Measurements from ENCODE around the gene FAM170B.

The FAM170B gene

GRCh38 chr10:49149881-49150280 is 16.1 kb upstream of the FAM170B start:
- Histone ChIP-seq H3K9ac (ENCODE audit: low read length) (no peak overlapping the region), H3K4me3 (ENCODE audit: low read depth, low read length) (no peak overlapping the region), H3K27ac (ENCODE audit: low read depth, low read length) (no peak overlapping the region), H3K27me3 (ENCODE audit: control insufficient read depth, insufficient read depth, low read length) (no peaks in the 10 kb centered on the region), H3K9me3 (ENCODE audit: control insufficient read depth, insufficient read depth, low read depth, low read length) (peaks cover 3% of the 10 kb centered on the region; the same call in 1 of the 2 replicates), H3K4me1 (ENCODE audit: control insufficient read depth, insufficient read depth, low read length) (no peaks in the 10 kb centered on the region), H3K36me3 (ENCODE audit: control insufficient read depth, insufficient read depth, low read length) (no peaks in the 10 kb centered on the region)

- no peak overlapping the region for H3K27ac ChIP-seq (ENCODE audit: low read depth, low read length)
- H3K36me3 ChIP-seq (ENCODE audit: control insufficient read depth, insufficient read depth, low read length) = no peaks in the 10 kb centered on the region
- no peak overlapping the region for H3K4me3 ChIP-seq (ENCODE audit: low read depth, low read length)
- H3K4me1 ChIP-seq (ENCODE audit: control insufficient read depth, insufficient read depth, low read length) = peaks cover 20% of the 10 kb centered on the region; the same call in 1 of the 2 replicates
- H3K27me3 ChIP-seq (ENCODE audit: control insufficient read depth, insufficient read depth, low read length) = no peaks in the 10 kb centered on the region
- no peak overlapping the region for H3K9ac ChIP-seq (ENCODE audit: low read length)
- H3K9me3 ChIP-seq (ENCODE audit: control insufficient read depth, insufficient read depth, low read depth, low read length) = peaks cover 3% of the 10 kb centered on the region; the same call in 1 of the 2 replicates
Measured at GRCh38 chr10:49144058-49144720, 10.4 kb upstream of the FAM170B start.

- peaks cover 20% of the 10 kb centered on the region; the same call in 1 of the 2 replicates for H3K4me1 ChIP-seq (ENCODE audit: control insufficient read depth, insufficient read depth, low read length)
- no peak overlapping the region for H3K9ac ChIP-seq (ENCODE audit: low read length)
- peak overlapping the region; percentile 64; the same call in 1 of the 2 replicates for H3K27ac ChIP-seq (ENCODE audit: low read depth, low read length)
- H3K4me3 ChIP-seq (ENCODE audit: low read depth, low read length) = no peak overlapping the region
- H3K27me3 ChIP-seq (ENCODE audit: control insufficient read depth, insufficient read depth, low read length) = no peaks in the 10 kb centered on the region
- H3K9me3 ChIP-seq (ENCODE audit: control insufficient read depth, insufficient read depth, low read depth, low read length) = peaks cover 3% of the 10 kb centered on the region; the same call in 1 of the 2 replicates
- H3K36me3 ChIP-seq (ENCODE audit: control insufficient read depth, insufficient read depth, low read length) = no peaks in the 10 kb centered on the region
Measured at GRCh38 chr10:49143249-49143648, 9.4 kb upstream of the FAM170B start.

GRCh38 chr10:49141541-49142332 is 7.9 kb upstream of the FAM170B start:
- Histone ChIP-seq H3K4me1 (ENCODE audit: control insufficient read depth, insufficient read depth, low read length) (peaks cover 20% of the 10 kb centered on the region; the same call in 1 of the 2 replicates), H3K27ac (ENCODE audit: low read depth, low read length) (no peak overlapping the region), H3K9me3 (ENCODE audit: control insufficient read depth, insufficient read depth, low read depth, low read length) (peaks cover 5% of the 10 kb centered on the region; the same call in 1 of the 2 replicates), H3K27me3 (ENCODE audit: control insufficient read depth, insufficient read depth, low read length) (no peaks in the 10 kb centered on the region), H3K4me3 (ENCODE audit: low read depth, low read length) (no peak overlapping the region), H3K9ac (ENCODE audit: low read length) (no peak overlapping the region), H3K36me3 (ENCODE audit: control insufficient read depth, insufficient read depth, low read length) (no peaks in the 10 kb centered on the region)

- Histone ChIP-seq H3K4me3 (ENCODE audit: low read depth, low read length) (no peak overlapping the region), H3K4me1 (ENCODE audit: control insufficient read depth, insufficient read depth, low read length) (peaks cover 20% of the 10 kb centered on the region; the same call in 1 of the 2 replicates), H3K27me3 (ENCODE audit: control insufficient read depth, insufficient read depth, low read length) (no peaks in the 10 kb centered on the region), H3K9me3 (ENCODE audit: control insufficient read depth, insufficient read depth, low read depth, low read length) (peaks cover 5% of the 10 kb centered on the region; the same call in 1 of the 2 replicates), H3K27ac (ENCODE audit: low read depth, low read length) (no peak overlapping the region), H3K36me3 (ENCODE audit: control insufficient read depth, insufficient read depth, low read length) (no peaks in the 10 kb centered on the region), H3K9ac (ENCODE audit: low read length) (no peak overlapping the region)
Measured at GRCh38 chr10:49140304-49141177, 6.7 kb upstream of the FAM170B start.

- Histone ChIP-seq H3K4me1 (ENCODE audit: control insufficient read depth, insufficient read depth, low read length) (peaks cover 20% of the 10 kb centered on the region; the same call in 1 of the 2 replicates), H3K4me3 (ENCODE audit: low read depth, low read length) (no peak overlapping the region), H3K9me3 (ENCODE audit: control insufficient read depth, insufficient read depth, low read depth, low read length) (peaks cover 5% of the 10 kb centered on the region; the same call in 1 of the 2 replicates), H3K9ac (ENCODE audit: low read length) (no peak overlapping the region), H3K36me3 (ENCODE audit: control insufficient read depth, insufficient read depth, low read length) (no peaks in the 10 kb centered on the region), H3K27ac (ENCODE audit: low read depth, low read length) (no peak overlapping the region), H3K27me3 (ENCODE audit: control insufficient read depth, insufficient read depth, low read length) (no peaks in the 10 kb centered on the region)
Measured at GRCh38 chr10:49139846-49140195, 6.0 kb upstream of the FAM170B start.

GRCh38 chr10:49139028-49139845 is 5.4 kb upstream of the FAM170B start:
- H3K27me3 ChIP-seq (ENCODE audit: control insufficient read depth, insufficient read depth, low read length) = no peaks in the 10 kb centered on the region
- H3K36me3 ChIP-seq (ENCODE audit: control insufficient read depth, insufficient read depth, low read length) = no peaks in the 10 kb centered on the region
- no peak overlapping the region for H3K27ac ChIP-seq (ENCODE audit: low read depth, low read length)
- H3K4me1 ChIP-seq (ENCODE audit: control insufficient read depth, insufficient read depth, low read length) = peaks cover 19% of the 10 kb centered on the region; the same call in 1 of the 2 replicates
- H3K9me3 ChIP-seq (ENCODE audit: control insufficient read depth, insufficient read depth, low read depth, low read length) = peaks cover 5% of the 10 kb centered on the region; the same call in 1 of the 2 replicates
- no peak overlapping the region for H3K9ac ChIP-seq (ENCODE audit: low read length)
- no peak overlapping the region for H3K4me3 ChIP-seq (ENCODE audit: low read depth, low read length)

GRCh38 chr10:49138361-49138891 is 4.6 kb upstream of the FAM170B start:
- H3K4me1 ChIP-seq (ENCODE audit: control insufficient read depth, insufficient read depth, low read length) = peaks cover 11% of the 10 kb centered on the region; the same call in 1 of the 2 replicates
- H3K27me3 ChIP-seq (ENCODE audit: control insufficient read depth, insufficient read depth, low read length) = no peaks in the 10 kb centered on the region
- no peak overlapping the region for H3K27ac ChIP-seq (ENCODE audit: low read depth, low read length)
- no peak overlapping the region for H3K9ac ChIP-seq (ENCODE audit: low read length)
- peaks cover 5% of the 10 kb centered on the region; the same call in 1 of the 2 replicates for H3K9me3 ChIP-seq (ENCODE audit: control insufficient read depth, insufficient read depth, low read depth, low read length)
- H3K4me3 ChIP-seq (ENCODE audit: low read depth, low read length) = no peak overlapping the region
- no peaks in the 10 kb centered on the region for H3K36me3 ChIP-seq (ENCODE audit: control insufficient read depth, insufficient read depth, low read length)

GRCh38 chr10:49136525-49136924 is 2.7 kb upstream of the FAM170B start:
- Histone ChIP-seq H3K36me3 (ENCODE audit: control insufficient read depth, insufficient read depth, low read length) (no peaks in the 10 kb centered on the region), H3K4me1 (ENCODE audit: control insufficient read depth, insufficient read depth, low read length) (no peaks in the 10 kb centered on the region; the same call in 1 of the 2 replicates), H3K9me3 (ENCODE audit: control insufficient read depth, insufficient read depth, low read depth, low read length) (peaks cover 5% of the 10 kb centered on the region; the same call in 1 of the 2 replicates), H3K27me3 (ENCODE audit: control insufficient read depth, insufficient read depth, low read length) (no peaks in the 10 kb centered on the region), H3K27ac (ENCODE audit: low read depth, low read length) (no peak overlapping the region), H3K4me3 (ENCODE audit: low read depth, low read length) (no peak overlapping the region), H3K9ac (ENCODE audit: low read length) (no peak overlapping the region)

Measured in HUES6 (cell line).